VCaP (cell line): ENCODE data around the gene CADPS.
A peak's percentile ranks its signal among the peaks of the same experiment; 100 is the strongest.
"Not testable (repeated sequence)": the region's sequence is repeated elsewhere in the genome, so short reads cannot be mapped to it uniquely, and the experiment has no call there.

Source experiments
- H3K27ac ChIP-seq: fragments of 450-650 bp; 2 replicates; pipeline ENCODE4 v1.5.1; 2017
- CTCF ChIP-seq: fragments of 450-650 bp; conservative IDR thresholded peaks from 2 replicates; pipeline ENCODE4 v1.5.1; 2017; ENCODE audit warnings: mild to moderate bottlenecking, moderate library complexity

CADPS gene

DNA sequence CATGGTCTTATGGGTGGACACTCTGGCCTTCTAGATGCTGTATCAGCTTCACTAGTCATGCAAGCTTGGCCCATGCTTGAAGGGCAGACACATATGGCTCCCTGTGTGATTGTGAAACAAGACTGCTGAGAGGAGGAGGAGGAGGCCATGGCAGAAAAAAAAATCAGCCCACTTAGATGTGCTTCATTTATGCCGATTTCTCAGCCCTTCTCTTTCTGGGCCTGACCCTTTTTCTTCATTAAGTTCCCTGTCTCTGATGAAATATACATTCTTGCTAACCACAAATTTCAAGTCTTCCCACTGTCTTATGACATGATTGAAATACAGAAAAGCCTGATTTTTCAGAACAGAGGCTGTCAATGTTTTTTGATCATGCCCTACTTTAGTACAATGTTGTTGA lies 288.9 kb downstream of the CADPS start:
- no peak overlapping the region for H3K27ac ChIP-seq
- no peak for TF ChIP-seq CTCF

DNA sequence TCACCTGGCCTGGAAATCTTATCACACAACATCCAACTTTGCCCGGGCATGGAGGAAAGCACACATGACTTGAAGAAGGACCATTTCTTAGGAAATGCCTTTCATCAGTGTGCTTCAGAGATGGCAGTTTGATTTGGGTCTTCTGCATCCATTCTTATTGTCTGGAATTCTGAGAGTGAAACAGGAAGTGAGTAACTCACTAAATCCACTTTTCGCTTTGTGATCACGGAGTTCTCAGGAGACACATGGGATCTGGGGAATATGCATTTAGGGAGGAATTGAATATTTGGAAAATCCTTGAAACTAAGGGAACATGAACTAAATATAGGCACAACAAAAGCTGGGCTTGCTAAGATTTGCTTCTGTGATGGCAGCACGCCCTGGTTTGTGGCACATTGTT lies 289.4 kb downstream of the CADPS start:
- H3K27ac ChIP-seq, result no peak overlapping the region
- TF ChIP-seq CTCF, result no peak

GRCh38 chr3:62584636-62585035 lies 290.6 kb downstream of the CADPS start:
- H3K27ac ChIP-seq, result no peak overlapping the region
- TF ChIP-seq CTCF, result no peak

DNA sequence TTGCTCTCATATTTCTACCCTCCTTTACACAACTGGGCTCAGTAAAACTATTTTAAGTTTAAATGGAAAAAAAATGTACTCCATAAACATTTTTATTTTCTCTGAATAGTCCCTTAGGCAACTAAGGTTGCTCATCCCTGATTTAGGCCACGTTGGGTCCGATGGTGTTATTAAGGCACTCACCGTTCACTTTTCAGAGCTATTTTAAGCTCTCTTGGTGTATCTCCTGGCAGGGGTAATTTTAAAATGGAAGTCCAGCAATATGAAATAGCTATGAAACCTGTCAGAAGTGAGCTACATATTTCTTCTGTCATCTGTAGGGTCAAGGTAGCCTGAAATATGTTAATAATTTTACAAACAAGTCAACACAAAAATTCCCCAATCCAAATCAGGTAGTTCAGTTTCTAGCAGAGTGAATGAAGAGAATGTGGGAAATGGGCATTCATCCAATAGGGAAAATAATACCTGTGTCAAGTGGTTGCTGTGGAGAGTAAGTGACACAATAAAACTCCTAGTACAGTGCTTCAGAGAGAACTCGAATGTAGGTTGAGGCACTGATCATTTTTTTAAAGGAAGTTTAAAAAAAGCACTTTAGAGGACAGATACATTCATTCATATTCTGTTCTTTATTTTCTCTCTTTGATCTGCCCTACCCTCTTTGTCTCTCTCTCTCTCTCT lies 292.6 kb downstream of the CADPS start:
- no peak for TF ChIP-seq CTCF
- peak overlapping the region; percentile 78 for H3K27ac ChIP-seq

DNA sequence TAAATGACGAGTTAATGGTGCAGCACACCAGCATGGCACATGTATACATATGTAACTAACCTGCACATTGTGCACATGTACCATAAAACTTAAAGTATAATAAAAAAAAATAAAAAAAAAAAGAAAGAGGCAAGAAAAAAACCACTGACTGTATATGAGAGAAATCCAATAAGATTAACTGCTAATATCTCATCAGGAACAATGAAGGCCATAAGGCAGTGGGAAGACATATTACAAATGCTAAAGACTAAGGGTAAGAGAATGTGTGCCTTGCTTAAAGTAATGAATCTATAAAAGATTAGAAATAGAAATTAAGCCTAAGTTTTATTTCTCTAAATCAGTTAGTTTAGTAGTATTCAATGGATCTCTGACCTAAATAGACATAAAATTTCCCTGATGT lies 294.7 kb downstream of the CADPS start:
- not testable (repeated sequence) for H3K27ac ChIP-seq

DNA sequence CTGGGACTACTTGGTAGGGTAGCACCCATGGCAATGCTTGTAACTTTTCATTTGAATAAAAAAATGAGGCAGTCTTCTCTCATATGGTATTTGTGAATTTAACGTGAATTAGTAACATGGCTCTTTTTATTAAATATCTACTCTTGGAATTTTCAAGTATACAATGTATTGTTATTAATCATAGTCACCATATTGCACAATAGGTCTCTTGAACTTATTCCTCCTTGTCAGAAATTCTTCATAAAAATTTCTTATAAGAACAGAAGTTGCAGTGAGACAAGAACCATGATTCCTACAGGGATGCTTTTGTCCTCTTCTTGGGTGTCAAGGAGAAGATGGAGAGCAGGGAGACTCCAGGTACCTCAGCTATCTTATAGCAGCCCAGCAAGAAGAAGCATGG lies 298.1 kb downstream of the CADPS start:
- no peak overlapping the region for H3K27ac ChIP-seq
- no peak for TF ChIP-seq CTCF

- no peak overlapping the region for H3K27ac ChIP-seq
- TF ChIP-seq CTCF, result no peak
Observed at GRCh38 chr3:62574266-62574898, 300.8 kb downstream of the CADPS start.

DNA sequence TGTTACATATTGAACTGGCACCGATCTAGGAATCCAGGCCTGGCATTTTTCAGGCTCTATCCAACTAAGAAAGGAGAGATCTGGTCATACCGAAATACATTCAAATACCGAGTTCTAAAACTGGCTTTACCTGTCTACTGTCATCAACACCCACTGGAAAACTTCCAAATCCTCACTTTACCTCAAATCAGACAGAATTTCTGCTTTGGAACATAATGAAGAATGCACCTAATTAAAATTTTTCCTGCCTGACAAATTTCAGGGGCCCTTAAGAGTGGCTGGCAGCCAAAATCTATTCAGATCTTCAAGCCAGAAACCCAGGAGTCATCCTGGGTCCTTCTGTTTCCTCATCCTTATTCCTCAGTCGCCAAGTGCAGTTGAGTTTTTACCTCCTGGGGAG lies 303.3 kb downstream of the CADPS start:
- TF ChIP-seq CTCF, result no peak

More for the DNA sequence above, 303.3 kb downstream of the CADPS start:
- H3K27ac ChIP-seq, result no peak overlapping the region
